A673 (cell line): ENCODE measurements around the gene PLD2.

ENCODE experiments used
- EZH2 ChIP-seq: fragments of 200-600 bp; sonication (generic); IDR thresholded peaks from 2 replicates; pipeline ENCODE4 v1.6.1; 2017; ENCODE audit warnings: borderline replicate concordance, low read depth, mild to moderate bottlenecking, mixed read lengths, antibody characterized with exemption, low read length; ENCODE audit not compliant: poor library complexity, severe bottlenecking
- TF ChIP-seq, protein P1 (sequence below): fragments of 300-800, 200-600 bp; sonication (generic); conservative IDR thresholded peaks from 2 replicates; pipeline ENCODE4 v1.5.1; 2017; ENCODE audit warnings: low read depth, mild to moderate bottlenecking, antibody characterized with exemption, low read length, moderate library complexity, mixed read lengths

DNA sequence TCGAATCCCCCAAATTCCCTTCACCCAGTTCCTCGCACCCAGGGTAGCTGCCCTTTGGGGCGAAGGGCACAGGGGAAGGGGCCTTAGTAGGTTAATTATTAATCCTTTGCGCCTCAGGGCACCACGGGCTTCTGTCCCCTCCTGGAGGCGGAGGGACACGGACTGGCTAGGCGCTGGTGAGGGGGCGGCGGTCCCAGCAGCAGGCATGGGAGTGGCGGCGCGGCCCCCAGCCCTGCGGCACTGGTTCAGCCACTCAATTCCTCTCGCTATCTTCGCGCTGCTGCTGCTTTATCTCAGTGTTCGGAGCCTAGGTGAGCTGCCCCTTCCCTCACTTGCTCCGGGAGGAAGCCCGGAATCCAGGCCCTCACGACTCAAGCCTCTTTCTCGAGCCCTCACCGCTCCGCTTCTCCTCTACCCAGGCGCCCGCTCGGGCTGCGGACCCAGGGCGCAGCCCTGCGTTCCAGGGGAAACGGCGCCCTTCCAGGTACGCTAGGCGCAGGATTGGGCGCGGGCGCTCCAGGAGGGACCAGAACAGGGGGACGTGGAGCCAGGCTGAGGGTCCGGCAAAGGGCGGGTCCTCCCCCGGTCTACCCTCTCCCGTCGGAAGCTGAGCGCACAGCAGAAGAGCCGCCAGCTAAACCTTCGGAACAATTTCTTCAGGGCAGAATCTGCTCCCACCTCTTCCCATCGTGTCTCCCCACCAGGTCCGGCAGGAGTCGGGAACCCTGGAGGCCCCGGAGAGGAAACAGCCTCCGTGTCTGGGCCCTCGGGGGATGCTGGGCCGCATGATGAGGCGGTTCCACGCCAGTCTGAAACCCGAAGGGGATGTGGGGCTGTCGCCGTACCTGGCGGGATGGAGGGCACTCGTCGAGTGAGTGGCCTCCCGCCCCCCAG is 17.9 kb upstream of the PLD2 start, which contains the start of gene GLTPD2:
- TF ChIP-seq EZH2 = no peak
- TF ChIP-seq, protein P1, sequence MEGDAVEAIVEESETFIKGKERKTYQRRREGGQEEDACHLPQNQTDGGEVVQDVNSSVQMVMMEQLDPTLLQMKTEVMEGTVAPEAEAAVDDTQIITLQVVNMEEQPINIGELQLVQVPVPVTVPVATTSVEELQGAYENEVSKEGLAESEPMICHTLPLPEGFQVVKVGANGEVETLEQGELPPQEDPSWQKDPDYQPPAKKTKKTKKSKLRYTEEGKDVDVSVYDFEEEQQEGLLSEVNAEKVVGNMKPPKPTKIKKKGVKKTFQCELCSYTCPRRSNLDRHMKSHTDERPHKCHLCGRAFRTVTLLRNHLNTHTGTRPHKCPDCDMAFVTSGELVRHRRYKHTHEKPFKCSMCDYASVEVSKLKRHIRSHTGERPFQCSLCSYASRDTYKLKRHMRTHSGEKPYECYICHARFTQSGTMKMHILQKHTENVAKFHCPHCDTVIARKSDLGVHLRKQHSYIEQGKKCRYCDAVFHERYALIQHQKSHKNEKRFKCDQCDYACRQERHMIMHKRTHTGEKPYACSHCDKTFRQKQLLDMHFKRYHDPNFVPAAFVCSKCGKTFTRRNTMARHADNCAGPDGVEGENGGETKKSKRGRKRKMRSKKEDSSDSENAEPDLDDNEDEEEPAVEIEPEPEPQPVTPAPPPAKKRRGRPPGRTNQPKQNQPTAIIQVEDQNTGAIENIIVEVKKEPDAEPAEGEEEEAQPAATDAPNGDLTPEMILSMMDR = no peak
